Natural killer cell (primary cell): ENCODE results near the gene PHF20. TPM values are rescaled to one million over a fixed set of nuclear protein-coding genes. Genes with fewer than 3 reads are reported as not detected.

Experiments used
- ATAC-seq, 3 donors: fragments of 150-1000 bp in 2 of 3; fragments of 200-7000 bp in 1 of 3; cut with Tn5 transposase; 1 replicate in 1 of 3; 2 replicates in 2 of 3; pipeline ENCODE4 v1.10.0; 2021; ENCODE audit warnings: mild to moderate bottlenecking in 2 of 3, moderate library complexity in 2 of 3
- DNase-seq, 2 donors: peaks; one replicate each; pipeline versions ENCODE4 v3.0.0 to v3.0.0-alpha.2; 2013 to 2021; ENCODE audit warnings: mixed read lengths in 1 of 2
- H3K27ac ChIP-seq: one replicate; pipeline ENCODE4 v1.5.1; 2013; ENCODE audit warnings: mild to moderate bottlenecking, low read length
- H3K27me3 ChIP-seq: one replicate; pipeline ENCODE4 v1.6.1; 2013; ENCODE audit warnings: low read length; ENCODE audit not compliant: control insufficient read depth, insufficient read depth
- H3K36me3 ChIP-seq: one replicate; pipeline ENCODE4 v1.6.1; 2013; ENCODE audit warnings: low read length; ENCODE audit not compliant: control insufficient read depth, insufficient read depth
- H3K4me1 ChIP-seq: one replicate; pipeline ENCODE4 v1.6.1; 2013; ENCODE audit warnings: low read length; ENCODE audit not compliant: control insufficient read depth, insufficient read depth
- H3K4me3 ChIP-seq: one replicate; pipeline ENCODE4 v1.5.1; 2013; ENCODE audit warnings: low read length
- H3K9me3 ChIP-seq: one replicate; pipeline ENCODE4 v1.6.1; 2013; ENCODE audit warnings: low read length; ENCODE audit not compliant: control insufficient read depth, insufficient read depth
- H3K27ac Mint-ChIP-seq, 2 donors: one replicate each; pipeline ENCODE4 v1.8.0; 2022; ENCODE audit warnings: mild to moderate bottlenecking in 2 of 2, mixed read lengths in 2 of 2, moderate library complexity in 1 of 2
- H3K27me3 Mint-ChIP-seq, 2 donors: one replicate each; pipeline ENCODE4 v1.8.0; 2022; ENCODE audit warnings: low read depth in 2 of 2, mixed read lengths in 2 of 2
- H3K36me3 Mint-ChIP-seq: one replicate; pipeline ENCODE4 v1.8.0; 2022; ENCODE audit warnings: mixed read lengths
- H3K4me1 Mint-ChIP-seq, 2 donors: one replicate each; pipeline ENCODE4 v1.8.0; 2022; ENCODE audit warnings: mixed read lengths in 2 of 2
- H3K4me3 Mint-ChIP-seq: one replicate; pipeline ENCODE4 v1.8.0; 2022; ENCODE audit warnings: mild to moderate bottlenecking, moderate library complexity, mixed read lengths
- H3K9me3 Mint-ChIP-seq, 2 donors: one replicate each; pipeline ENCODE4 v1.8.0; 2022; ENCODE audit warnings: mixed read lengths in 2 of 2
- CTCF ChIP-seq: fragments of 200-600 bp; IDR thresholded peaks from one replicate; pipeline ENCODE4 v1.8.0; 2022; ENCODE audit warnings: antibody characterized with exemption
- WGBS: methylation state at CpG from one replicate; pipeline ENCODE4 v1.1.7; 2013; ENCODE audit warnings: missing lambda C conversion rate; ENCODE audit not compliant: insufficient coverage; 5-methylcytosine and 5-hydroxymethylcytosine counted together
- intact Hi-C: fragments of 100-400 bp; cut with micrococcal nuclease; formaldehyde crosslinking; loops from one replicate; pipeline ENCODE4 v1.14.2; 2022
- total RNA-seq, 4 donors: library from RNA; stranded (reverse); fragments of 120-200 nt in 1 of 4; gene quantifications; one replicate each; pipeline versions ENCODE4 v1.2.3 to v1.2.4, GENCODE V29; 2013 to 2022

Gene PHF20
- total RNA-seq, 3 donors from 2014 or later (not counting 1 experiment from before 2014, with no cell fraction given) = 151 to 165 (median 161) TPM

GRCh38 chr20:35981969-35982368 lies 210.2 kb downstream of the PHF20 start:
- no peaks in the 10 kb centered on the region for H3K27me3 ChIP-seq
- Mint-ChIP-seq H3K9me3 (no peaks in the 10 kb centered on the region), H3K27me3 (peaks cover 0 to 4% of the 10 kb centered on the region in 2 donors), H3K4me1 (peaks cover 10 to 11% of the 10 kb centered on the region in 2 donors), H3K36me3 (no peaks in the 10 kb centered on the region), H3K4me3 (no peak overlapping the region), H3K27ac (no peak overlapping the region)
- DNase-seq (no peak), ATAC-seq (no peak)
- WGBS = 61% methylated on average over 3 of the region's 3 CpGs
- peaks cover 8% of the 10 kb centered on the region for H3K4me1 ChIP-seq
- no peak for TF ChIP-seq CTCF
- H3K27ac ChIP-seq = no peak overlapping the region
- H3K36me3 ChIP-seq = no peaks in the 10 kb centered on the region
- no peaks in the 10 kb centered on the region for H3K9me3 ChIP-seq
- intact Hi-C loops = no loop called here
- H3K4me3 ChIP-seq = no peak overlapping the region

GRCh38 chr20:35984382-35984781 lies 212.6 kb downstream of the PHF20 start:
- Mint-ChIP-seq H3K36me3 (no peaks in the 10 kb centered on the region), H3K4me1 (peaks cover 10 to 11% of the 10 kb centered on the region in 2 donors), H3K27me3 (peaks cover 0 to 9% of the 10 kb centered on the region in 2 donors), H3K27ac (peak overlapping the region in 1 of 2 donors; percentile 42), H3K4me3 (no peak overlapping the region), H3K9me3 (no peaks in the 10 kb centered on the region)
- WGBS = 60% methylated on average over 6 of the region's 6 CpGs
- Histone ChIP-seq H3K9me3 (no peaks in the 10 kb centered on the region), H3K27me3 (no peaks in the 10 kb centered on the region), H3K36me3 (no peaks in the 10 kb centered on the region), H3K4me3 (no peak overlapping the region), H3K27ac (no peak overlapping the region), H3K4me1 (peaks cover 8% of the 10 kb centered on the region)
- intact Hi-C loops = no loop called here
- no peak for TF ChIP-seq CTCF
- DNase-seq (no peak), ATAC-seq (no peak)

GRCh38 chr20:35985806-35986205 lies 214.0 kb downstream of the PHF20 start:
- no peaks in the 10 kb centered on the region for H3K36me3 Mint-ChIP-seq
- no peaks in the 10 kb centered on the region for H3K36me3 ChIP-seq
- ATAC-seq (no peak), DNase-seq (no peak)
- H3K27ac ChIP-seq = no peak overlapping the region
- peaks cover 0 to 9% of the 10 kb centered on the region in 2 donors for H3K27me3 Mint-ChIP-seq
- WGBS = 92% methylated on average over 1 of the region's 2 CpGs
- peaks cover 8% of the 10 kb centered on the region for H3K4me1 ChIP-seq
- no peaks in the 10 kb centered on the region for H3K9me3 ChIP-seq
- H3K4me1 Mint-ChIP-seq = peaks cover 10 to 11% of the 10 kb centered on the region in 2 donors
- H3K4me3 ChIP-seq = no peak overlapping the region
- no peaks in the 10 kb centered on the region for H3K27me3 ChIP-seq
- intact Hi-C loops = no loop called here
- H3K27ac Mint-ChIP-seq = no peak overlapping the region
- TF ChIP-seq CTCF = no peak
- no peaks in the 10 kb centered on the region for H3K9me3 Mint-ChIP-seq
- H3K4me3 Mint-ChIP-seq = no peak overlapping the region

- Mint-ChIP-seq H3K4me1 (peaks cover 9 to 10% of the 10 kb centered on the region in 2 donors), H3K27ac (no peak overlapping the region), H3K27me3 (peaks cover 8 to 9% of the 10 kb centered on the region in 2 donors), H3K4me3 (no peak overlapping the region), H3K9me3 (no peaks in the 10 kb centered on the region), H3K36me3 (no peaks in the 10 kb centered on the region)
- intact Hi-C loops = no loop called here
- Histone ChIP-seq H3K4me3 (no peak overlapping the region), H3K9me3 (no peaks in the 10 kb centered on the region), H3K27ac (no peak overlapping the region), H3K4me1 (peaks cover 7% of the 10 kb centered on the region), H3K36me3 (no peaks in the 10 kb centered on the region), H3K27me3 (no peaks in the 10 kb centered on the region)
- no peak for TF ChIP-seq CTCF
- ATAC-seq (no peak), DNase-seq (no peak)
- 80% methylated on average over 1 of the region's 2 CpGs for WGBS
These were observed 217.2 kb downstream of the PHF20 start for GRCh38 chr20:35988910-35989463.
